A549 (cell line): ENCODE measurements around the gene GJB2. TPM values are rescaled to one million over a fixed set of nuclear protein-coding genes. Genes with fewer than 3 reads are reported as not detected.

ENCODE experiments used
- ATAC-seq, 2 experiments: fragments of 200-7000 bp in 1 of 2; fragments of >200 bp in 1 of 2; cut with Nextera tagmentation in 1 of 2; cut with Tn5 transposase in 1 of 2; 3 replicates each; pipeline versions ENCODE4 v1.8.0 to v1.9.1; 2018 to 2020; ENCODE audit warnings: mild to moderate bottlenecking in 1 of 2, moderate library complexity in 1 of 2
- CTCF ChIA-PET: fragments of 300-600 bp; sonication (Branson Sonifier 250); formaldehyde crosslinking; extraction: SDS; loops from one replicate; lab custom pipeline; 2021; ENCODE audit warnings: antibody characterized with exemption, inconsistent platforms; lab: Yijun Ruan, JAX
- POLR2A ChIA-PET: fragments of 350-600 bp; formaldehyde crosslinking; extraction: SDS; loops from one replicate; lab custom pipeline; 2021; ENCODE audit warnings: antibody characterized with exemption, inconsistent platforms; lab: Yijun Ruan, JAX
- DNase-seq, 2 experiments: peaks; one replicate each; pipeline versions ENCODE4 v3.0.0 to v3.0.0-alpha.2; 2011 to 2016; ENCODE audit warnings: low read depth in 1 of 2, low spot score in 1 of 2
- FAIRE-seq: peaks from 2 replicates; lab custom pipeline; 2011; peaks lifted over from hg19 to GRCh38; lab: Jason Lieb, UNC
- H3K27ac ChIP-seq, 2 experiments: fragments of >200 bp; sonication (Bioruptor Twin); formaldehyde crosslinking; 3 replicates each; pipeline ENCODE4 v1.5.1; 2016 to 2017
- H3K4me1 ChIP-seq: fragments of >200 bp; sonication (Bioruptor Twin); formaldehyde crosslinking; 3 replicates; pipeline ENCODE4 v1.6.1; 2016
- H3K4me2 ChIP-seq: fragments of >200 bp; sonication (Bioruptor Twin); formaldehyde crosslinking; 3 replicates; pipeline ENCODE4 v1.6.1; 2016
- H3K4me3 ChIP-seq: fragments of >200 bp; sonication (Bioruptor Twin); formaldehyde crosslinking; 3 replicates; pipeline ENCODE4 v1.5.1; 2016
- H3K9me3 ChIP-seq: fragments of >200 bp; sonication (Bioruptor Twin); formaldehyde crosslinking; 3 replicates; pipeline ENCODE4 v1.6.1; 2016
- BHLHE40 ChIP-seq: IDR thresholded peaks from 2 replicates; pipeline ENCODE4 v1.6.1; 2012; ENCODE audit warnings: low read depth, low read length, inconsistent platforms
- CBX8 ChIP-seq: fragments of 200-600 bp; sonication (generic); IDR thresholded peaks from 2 replicates; pipeline ENCODE4 v1.6.1; 2016
- CHD4 ChIP-seq: fragments of 200-600 bp; sonication (generic); IDR thresholded peaks from 2 replicates; pipeline ENCODE4 v1.6.1; 2016; ENCODE audit warnings: antibody characterized with exemption, mild to moderate bottlenecking, borderline replicate concordance
- EHF ChIP-seq: fragments of 250-450 bp; sonication (Bioruptor Pico); IDR thresholded peaks from 2 replicates; pipeline ENCODE4 v1.5.0; 2020; ENCODE audit warnings: mild to moderate bottlenecking
- EP300 ChIP-seq, 2 experiments: fragments of >200 bp; sonication (Bioruptor Twin); formaldehyde crosslinking; IDR thresholded peaks; 2 replicates in 1 of 2; 3 replicates in 1 of 2; pipeline ENCODE4 v1.6.1; 2016 to 2017
- FOSL2 ChIP-seq, 2 experiments: fragments of 450-650 bp in 1 of 2; fragments of >200 bp in 1 of 2; sonication (Bioruptor Twin) in 1 of 2; formaldehyde crosslinking; IDR thresholded peaks; 2 replicates each; pipeline versions ENCODE4 v1.5.0 to v1.6.1; 2016 to 2020; ENCODE audit warnings: mild to moderate bottlenecking in 1 of 2, moderate library complexity in 1 of 2
- GATA3 ChIP-seq: IDR thresholded peaks from 2 replicates; pipeline ENCODE4 v1.6.1; 2012; ENCODE audit warnings: borderline replicate concordance
- HDAC2 ChIP-seq: fragments of 200-600 bp; sonication (generic); IDR thresholded peaks from 2 replicates; pipeline ENCODE4 v1.6.1; 2016
- HOXB13 ChIP-seq: fragments of 250-450 bp; sonication (Bioruptor Pico); IDR thresholded peaks from 2 replicates; pipeline ENCODE4 v1.5.0; 2020; ENCODE audit warnings: low read depth, mild to moderate bottlenecking, moderate library complexity
- KDM1A ChIP-seq: fragments of 200-600 bp; sonication (generic); IDR thresholded peaks from 2 replicates; pipeline ENCODE4 v1.6.1; 2016; ENCODE audit warnings: low read depth, mild to moderate bottlenecking
- KDM5A ChIP-seq: fragments of 200-600 bp; sonication (generic); IDR thresholded peaks from 2 replicates; pipeline ENCODE4 v1.6.1; 2016; ENCODE audit warnings: antibody characterized with exemption, mild to moderate bottlenecking
- MAFK ChIP-seq: fragments of 450-650 bp; IDR thresholded peaks from 2 replicates; pipeline ENCODE4 v1.6.1; 2014; ENCODE audit not compliant: partially characterized antibody
- MYC ChIP-seq: IDR thresholded peaks from 2 replicates; pipeline ENCODE4 v1.6.1; 2012; ENCODE audit warnings: mild to moderate bottlenecking, inconsistent platforms, low read length, improper control_type of control experiment, borderline replicate concordance
- NFE2L2 ChIP-seq: fragments of 150-350 bp; conservative IDR thresholded peaks from 2 replicates; pipeline ENCODE4 v1.6.1; 2014; ENCODE audit warnings: low read length
- NR3C1 ChIP-seq: fragments of >200 bp; sonication (Bioruptor Twin); formaldehyde crosslinking; IDR thresholded peaks from 3 replicates; pipeline ENCODE4 v1.6.1; 2017
- POLR2A ChIP-seq: IDR thresholded peaks from 2 replicates; pipeline ENCODE4 v1.6.1; 2012; ENCODE audit warnings: mild to moderate bottlenecking, low read length
- RAD21 ChIP-seq, 2 experiments: fragments of >200 bp in 1 of 2; sonication (Bioruptor Twin) in 1 of 2; formaldehyde crosslinking in 1 of 2; IDR thresholded peaks in 1 of 2; conservative IDR thresholded peaks in 1 of 2; 2 replicates in 1 of 2; 3 replicates in 1 of 2; pipeline ENCODE4 v1.6.1; 2012 to 2018; ENCODE audit warnings: inconsistent platforms in 1 of 2
- RCOR1 ChIP-seq: fragments of 150-350 bp; IDR thresholded peaks from 2 replicates; pipeline ENCODE4 v1.6.1; 2014; ENCODE audit warnings: antibody characterized with exemption, low read length, low read depth
- RFX5 ChIP-seq: fragments of 450-650 bp; IDR thresholded peaks from 2 replicates; pipeline ENCODE4 v1.7.1; 2014; ENCODE audit warnings: antibody characterized with exemption, mild to moderate bottlenecking, moderate library complexity
- SMC3 ChIP-seq: fragments of >200 bp; sonication (Bioruptor Twin); formaldehyde crosslinking; IDR thresholded peaks from 3 replicates; pipeline ENCODE4 v1.6.1; 2018; ENCODE audit warnings: inconsistent platforms
- TP53 ChIP-seq: fragments of 250-450 bp; sonication (Bioruptor Pico); IDR thresholded peaks from 2 replicates; pipeline ENCODE4 v1.5.0; 2021; ENCODE audit warnings: mild to moderate bottlenecking, moderate library complexity
- ZNF302 ChIP-seq: fragments of 250-450 bp; sonication (Bioruptor Pico); IDR thresholded peaks from 2 replicates; pipeline ENCODE4 v1.9.0; 2021; ENCODE audit warnings: inconsistent platforms, mild to moderate bottlenecking, moderate library complexity
- WGBS: methylation state at CpG from one replicate; pipeline ENCODE4 v1.1.6; 2017; ENCODE audit errors: missing lambda C conversion rate; 5-methylcytosine and 5-hydroxymethylcytosine counted together
- polyA plus RNA-seq, 4 experiments: library from polyadenylated mRNA; depleted of rRNA in 3 of 4; stranded (reverse); fragments of >200 nt; fragmentation: RNase III in 1 of 4; extraction: RNeasy Plus Mini Kit Qiagen cat#74134 plus additional on column Dnase treatment in 1 of 4; gene quantifications; 2 replicates in 3 of 4; 3 replicates in 1 of 4; pipeline ENCODE4 v1.2.3, GENCODE V29; 2011 to 2017
- TF ChIP-seq, protein P1 (sequence below): IDR thresholded peaks from 2 replicates; pipeline ENCODE4 v1.6.1; 2012; ENCODE audit warnings: low read depth, borderline replicate concordance
- TF ChIP-seq, protein P2 (sequence below): fragments of >200 bp; sonication (Bioruptor Twin); formaldehyde crosslinking; IDR thresholded peaks from 3 replicates; pipeline ENCODE4 v1.6.1; 2016
- TF ChIP-seq, protein P3 (sequence below): IDR thresholded peaks from 2 replicates; pipeline ENCODE4 v1.6.1; 2012
- TF ChIP-seq, protein P4 (sequence below): fragments of 450-650 bp; IDR thresholded peaks from 2 replicates; pipeline ENCODE4 v1.6.1; 2014; ENCODE audit warnings: antibody characterized with exemption
- TF ChIP-seq, protein P5 (sequence below): IDR thresholded peaks from 2 replicates; pipeline ENCODE4 v1.6.1; 2012

Gene GJB2
- polyA plus RNA-seq, 2 of the 4 experiments (the other 2 are of a cell fraction): 0.40 to 0.66 TPM

DNA sequence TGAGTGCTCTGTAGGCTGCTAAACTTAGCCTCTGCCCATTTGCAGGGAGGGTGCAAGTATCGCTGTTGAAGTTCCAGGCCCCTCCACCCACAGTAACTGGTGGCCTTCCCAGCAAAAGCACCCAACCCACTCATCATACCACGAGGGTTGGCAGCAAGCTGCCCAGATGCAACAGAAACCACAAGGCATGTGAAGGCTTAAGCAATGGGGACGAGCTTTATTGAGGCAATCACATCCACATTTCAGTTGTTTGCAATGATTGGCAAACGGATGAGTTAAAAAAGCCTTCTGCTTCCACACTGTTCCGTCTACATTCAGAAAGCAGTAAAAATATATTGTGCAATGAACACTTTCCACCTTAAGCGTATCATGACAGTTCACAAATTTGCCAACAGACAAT lies 29.0 kb upstream of the GJB2 start:
- no peak overlapping the region for H3K4me2 ChIP-seq
- 45% methylated on average over 6 of the region's 6 CpGs for WGBS
- H3K4me3 ChIP-seq: no peak overlapping the region
- ATAC-seq (no peak), DNase-seq (no peak), FAIRE-seq (no peak)
- H3K9me3 ChIP-seq: no peaks in the 10 kb centered on the region
- TF ChIP-seq SMC3 (no peak), BHLHE40 (no peak), RCOR1 (no peak), NFE2L2 (no peak), MYC (no peak), EHF (CRISPR knock-in tag) (no peak), ZNF302 (CRISPR knock-in tag) (no peak), NR3C1 (no peak)
- TF ChIP-seq, protein P1, sequence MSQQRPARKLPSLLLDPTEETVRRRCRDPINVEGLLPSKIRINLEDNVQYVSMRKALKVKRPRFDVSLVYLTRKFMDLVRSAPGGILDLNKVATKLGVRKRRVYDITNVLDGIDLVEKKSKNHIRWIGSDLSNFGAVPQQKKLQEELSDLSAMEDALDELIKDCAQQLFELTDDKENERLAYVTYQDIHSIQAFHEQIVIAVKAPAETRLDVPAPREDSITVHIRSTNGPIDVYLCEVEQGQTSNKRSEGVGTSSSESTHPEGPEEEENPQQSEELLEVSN: no peak
- TF ChIP-seq, protein P2, sequence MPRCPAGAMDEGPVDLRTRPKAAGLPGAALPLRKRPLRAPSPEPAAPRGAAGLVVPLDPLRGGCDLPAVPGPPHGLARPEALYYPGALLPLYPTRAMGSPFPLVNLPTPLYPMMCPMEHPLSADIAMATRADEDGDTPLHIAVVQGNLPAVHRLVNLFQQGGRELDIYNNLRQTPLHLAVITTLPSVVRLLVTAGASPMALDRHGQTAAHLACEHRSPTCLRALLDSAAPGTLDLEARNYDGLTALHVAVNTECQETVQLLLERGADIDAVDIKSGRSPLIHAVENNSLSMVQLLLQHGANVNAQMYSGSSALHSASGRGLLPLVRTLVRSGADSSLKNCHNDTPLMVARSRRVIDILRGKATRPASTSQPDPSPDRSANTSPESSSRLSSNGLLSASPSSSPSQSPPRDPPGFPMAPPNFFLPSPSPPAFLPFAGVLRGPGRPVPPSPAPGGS: no peak
- H3K4me1 ChIP-seq: no peaks in the 10 kb centered on the region
- CTCF ChIA-PET: no interaction called here
- POLR2A ChIA-PET: no interaction called here
- H3K27ac ChIP-seq: no peak overlapping the region

DNA sequence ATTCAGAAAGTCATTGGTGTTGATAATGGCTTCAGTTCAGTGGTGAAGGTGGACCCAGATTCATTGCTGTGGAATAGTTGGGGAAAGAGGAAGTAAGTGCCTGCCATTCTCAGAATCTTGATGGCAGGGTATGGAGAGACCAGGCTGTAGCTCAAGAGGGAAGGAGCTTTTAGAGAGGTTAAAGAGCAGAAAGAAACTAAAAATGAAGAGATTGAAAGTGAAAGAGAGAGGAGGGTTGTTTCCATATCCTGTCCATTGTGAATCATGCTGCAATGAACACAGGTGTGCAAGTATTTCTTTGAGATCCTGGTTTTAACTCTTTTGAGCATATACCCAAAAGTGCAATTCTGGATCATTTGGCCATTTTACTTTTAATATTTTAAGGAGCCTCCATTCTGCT lies 26.8 kb upstream of the GJB2 start:
- POLR2A ChIA-PET: no interaction called here
- Histone ChIP-seq H3K4me1 (no peaks in the 10 kb centered on the region), H3K4me3 (no peak overlapping the region), H3K4me2 (no peak overlapping the region), H3K27ac (no peak overlapping the region), H3K9me3 (no peaks in the 10 kb centered on the region)
- DNase-seq (no peak), ATAC-seq (no peak), FAIRE-seq (no peak)
- no peak for TF ChIP-seq FOSL2 (IDR thresholded peaks at IDR 0.05)
- TF ChIP-seq FOSL2 (CRISPR knock-in tag; IDR thresholded peaks at IDR 0.05): no peak
- TF ChIP-seq HOXB13: no peak
- no peak for TF ChIP-seq CBX8
- no peak for TF ChIP-seq HDAC2
- no peak for TF ChIP-seq SMC3
- TF ChIP-seq EP300 (IDR thresholded peaks at IDR 0.05): no peak
- CTCF ChIA-PET: no interaction called here

DNA sequence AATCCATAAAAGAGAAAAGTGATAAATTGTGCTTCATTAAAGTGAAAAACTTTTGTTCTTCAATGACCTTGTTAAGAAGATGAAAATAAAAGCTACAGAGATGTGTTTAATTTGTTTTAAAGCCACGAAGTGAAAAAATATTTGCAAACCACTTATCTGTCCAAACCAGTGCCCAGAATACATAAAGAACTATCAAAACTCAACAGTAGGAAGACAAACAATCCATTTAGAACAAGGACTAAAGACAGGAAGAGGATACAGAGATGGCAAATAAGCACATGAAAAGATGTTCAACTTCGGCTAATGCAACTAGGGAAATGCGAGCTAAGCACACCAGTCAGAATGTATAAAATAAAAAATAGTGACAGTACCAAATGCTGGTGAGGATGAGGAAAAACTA lies 24.4 kb upstream of the GJB2 start:
- no peak overlapping the region for H3K27ac ChIP-seq
- TF ChIP-seq, protein P3, sequence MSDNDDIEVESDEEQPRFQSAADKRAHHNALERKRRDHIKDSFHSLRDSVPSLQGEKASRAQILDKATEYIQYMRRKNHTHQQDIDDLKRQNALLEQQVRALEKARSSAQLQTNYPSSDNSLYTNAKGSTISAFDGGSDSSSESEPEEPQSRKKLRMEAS: no peak
- no peak for TF ChIP-seq RFX5
- no peak for TF ChIP-seq MAFK
- TF ChIP-seq SMC3: no peak
- TF ChIP-seq, protein P4, sequence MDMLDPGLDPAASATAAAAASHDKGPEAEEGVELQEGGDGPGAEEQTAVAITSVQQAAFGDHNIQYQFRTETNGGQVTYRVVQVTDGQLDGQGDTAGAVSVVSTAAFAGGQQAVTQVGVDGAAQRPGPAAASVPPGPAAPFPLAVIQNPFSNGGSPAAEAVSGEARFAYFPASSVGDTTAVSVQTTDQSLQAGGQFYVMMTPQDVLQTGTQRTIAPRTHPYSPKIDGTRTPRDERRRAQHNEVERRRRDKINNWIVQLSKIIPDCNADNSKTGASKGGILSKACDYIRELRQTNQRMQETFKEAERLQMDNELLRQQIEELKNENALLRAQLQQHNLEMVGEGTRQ: no peak
- no peak for TF ChIP-seq RAD21 (conservative IDR thresholded peaks at IDR 0.05 in 1 of 2, IDR thresholded peaks at IDR 0.05 in 1 of 2)
- TF ChIP-seq TP53 (CRISPR knock-in tag): no peak
- TF ChIP-seq, all 56 proteins: peak for 0
- no peak for DNase-seq
- FAIRE-seq: no peak
- WGBS: 44% methylated on average over 3 of the region's 3 CpGs
- Histone ChIP-seq H3K9me3 (no peaks in the 10 kb centered on the region), H3K4me2 (no peak overlapping the region), H3K4me1 (no peaks in the 10 kb centered on the region), H3K4me3 (no peak overlapping the region)
- ChIA-PET POLR2A (no interaction called here), CTCF (no interaction called here)
- ATAC-seq: no peak

DNA sequence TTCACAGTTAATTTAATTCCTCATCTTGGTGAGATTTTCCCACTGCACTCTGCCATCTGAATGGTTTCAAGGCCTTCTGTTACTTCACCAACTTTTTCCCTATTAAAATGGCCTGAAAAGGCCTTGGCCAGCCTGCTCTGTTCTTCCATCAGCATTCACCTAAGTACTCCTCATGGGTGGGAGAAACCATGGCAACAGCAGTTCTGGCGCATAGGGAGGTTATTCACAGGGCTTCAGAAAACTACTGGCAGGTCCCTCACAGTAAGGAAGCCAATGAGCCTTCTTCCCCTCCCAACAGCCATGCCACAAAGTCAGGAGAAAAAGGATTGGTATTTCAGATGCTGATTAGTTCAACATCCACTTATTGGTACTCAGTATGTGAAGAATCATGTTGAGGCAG lies 17.2 kb upstream of the GJB2 start:
- ChIA-PET POLR2A (no interaction called here), CTCF (interaction anchor here (1.7 kb wide), 1 partner anchor 18 kb away, joined by 3 read pairs; no protein-coding TSS in a partner anchor)
- 82% methylated on average over 1 of the region's 1 CpG for WGBS
- Histone ChIP-seq H3K4me1 (no peaks in the 10 kb centered on the region), H3K4me3 (no peak overlapping the region), H3K9me3 (no peaks in the 10 kb centered on the region), H3K27ac (no peak overlapping the region), H3K4me2 (no peak overlapping the region)
- no peak for FAIRE-seq
- no peak for ATAC-seq
- DNase-seq: no peak
- TF ChIP-seq HDAC2 (no peak), EHF (CRISPR knock-in tag) (no peak), POLR2A (no peak), GATA3 (no peak), MAFK (no peak), KDM1A (no peak), CHD4 (no peak), TP53 (CRISPR knock-in tag) (no peak), KDM5A (no peak)
- TF ChIP-seq, protein P5, sequence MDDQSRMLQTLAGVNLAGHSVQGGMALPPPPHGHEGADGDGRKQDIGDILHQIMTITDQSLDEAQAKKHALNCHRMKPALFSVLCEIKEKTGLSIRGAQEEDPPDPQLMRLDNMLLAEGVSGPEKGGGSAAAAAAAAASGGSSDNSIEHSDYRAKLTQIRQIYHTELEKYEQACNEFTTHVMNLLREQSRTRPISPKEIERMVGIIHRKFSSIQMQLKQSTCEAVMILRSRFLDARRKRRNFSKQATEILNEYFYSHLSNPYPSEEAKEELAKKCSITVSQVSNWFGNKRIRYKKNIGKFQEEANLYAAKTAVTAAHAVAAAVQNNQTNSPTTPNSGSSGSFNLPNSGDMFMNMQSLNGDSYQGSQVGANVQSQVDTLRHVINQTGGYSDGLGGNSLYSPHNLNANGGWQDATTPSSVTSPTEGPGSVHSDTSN: no peak
- TF ChIP-seq, protein P4: no peak
